Loucy (cell line): Measurements from ENCODE around the gene IGFBP4.

Source experiments
- H2AFZ ChIP-seq: fragments of 200-600 bp; sonication (generic); 2 replicates; pipeline ENCODE4 v1.6.0; 2016; ENCODE audit warnings: antibody characterized with exemption, mild to moderate bottlenecking, low read length, moderate library complexity
- H3F3A ChIP-seq: fragments of 200-600 bp; 2 replicates; pipeline ENCODE4 v1.6.0; 2016; ENCODE audit warnings: antibody characterized with exemption, low read depth, mild to moderate bottlenecking
- H3K27me3 ChIP-seq: fragments of 200-600 bp; sonication (generic); 2 replicates; pipeline ENCODE4 v1.6.1; 2014; ENCODE audit warnings: low read length, mild to moderate bottlenecking; ENCODE audit not compliant: insufficient read depth, poor library complexity, severe bottlenecking
- H3K36me3 ChIP-seq: fragments of 200-600 bp; sonication (generic); 2 replicates; pipeline ENCODE4 v1.6.1; 2016; ENCODE audit warnings: low read length; ENCODE audit not compliant: insufficient read depth
- H3K4me1 ChIP-seq: fragments of 200-600 bp; sonication (generic); 2 replicates; pipeline ENCODE4 v1.5.1; 2014; ENCODE audit warnings: low read length, mild to moderate bottlenecking; ENCODE audit not compliant: insufficient read depth, poor library complexity, severe bottlenecking
- H3K4me2 ChIP-seq: fragments of 200-600 bp; sonication (generic); 2 replicates; pipeline ENCODE4 v1.6.0; 2014; ENCODE audit warnings: antibody characterized with exemption, low read length, low read depth, mild to moderate bottlenecking; ENCODE audit not compliant: poor library complexity, severe bottlenecking
- H3K4me3 ChIP-seq: fragments of 200-600 bp; sonication (generic); 2 replicates; pipeline ENCODE4 v1.5.1; 2014; ENCODE audit warnings: low read length, mild to moderate bottlenecking, mixed read lengths; ENCODE audit not compliant: poor library complexity, severe bottlenecking
- H3K79me2 ChIP-seq: fragments of 200-600 bp; sonication (generic); 2 replicates; pipeline ENCODE4 v1.6.1; 2014; ENCODE audit warnings: low read length; ENCODE audit not compliant: insufficient read depth
- H3K9ac ChIP-seq: fragments of 200-600 bp; sonication (generic); 2 replicates; pipeline ENCODE4 v1.6.0; 2014; ENCODE audit warnings: mild to moderate bottlenecking, low read depth, low read length, moderate library complexity; ENCODE audit not compliant: poor library complexity, severe bottlenecking
- H3K9me2 ChIP-seq: fragments of 200-600 bp; sonication (generic); replicated peaks from 2 replicates; pipeline ENCODE4 v1.6.1; 2016; ENCODE audit warnings: low read depth, low read length, mixed read lengths
- H3K9me3 ChIP-seq: fragments of 200-600 bp; sonication (generic); 2 replicates; pipeline ENCODE4 v1.6.1; 2014; ENCODE audit warnings: mild to moderate bottlenecking, antibody characterized with exemption, low read length, low read depth; ENCODE audit not compliant: insufficient read depth
- H4K20me1 ChIP-seq: fragments of 200-600 bp; sonication (generic); 2 replicates; pipeline ENCODE4 v1.6.0; 2014; ENCODE audit warnings: antibody characterized with exemption, low read length, mild to moderate bottlenecking; ENCODE audit not compliant: insufficient read depth, poor library complexity, severe bottlenecking
- EZH2phosphoT487 ChIP-seq: fragments of 200-600 bp; IDR thresholded peaks from 2 replicates; pipeline ENCODE4 v1.6.1; 2018; ENCODE audit warnings: antibody characterized with exemption, mild to moderate bottlenecking, moderate library complexity, borderline replicate concordance
- TF ChIP-seq, protein P1 (sequence below): fragments of 200-600 bp; sonication (generic); conservative IDR thresholded peaks from 2 replicates; pipeline ENCODE4 v1.5.1; 2014; ENCODE audit warnings: mild to moderate bottlenecking, antibody characterized with exemption, low read length

IGFBP4 gene

DNA sequence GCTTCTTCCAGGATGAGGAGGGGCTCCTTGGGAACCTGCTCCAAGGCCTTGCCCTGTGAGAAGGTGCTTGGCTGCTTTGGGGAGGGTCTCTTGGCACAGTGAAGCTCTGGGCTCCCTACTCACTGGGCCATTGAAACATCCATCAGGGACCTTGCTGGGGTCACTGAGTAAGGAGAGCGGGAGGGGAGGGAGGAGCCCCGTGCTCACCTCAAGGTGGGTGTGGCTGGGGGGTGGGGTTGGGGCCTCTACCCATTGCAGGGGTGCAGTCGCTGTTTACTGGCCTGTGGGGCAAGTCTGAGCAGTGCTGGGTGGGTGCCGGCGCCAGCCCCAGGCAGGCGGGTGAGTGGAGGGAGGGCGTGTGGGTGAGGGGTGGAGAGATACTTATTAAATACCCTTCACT, 48.2 kb downstream of the IGFBP4 start:
- no peaks in the 10 kb centered on the region for H3K36me3 ChIP-seq
- no peaks in the 10 kb centered on the region for H4K20me1 ChIP-seq
- no peak overlapping the region for H2AFZ ChIP-seq
- TF ChIP-seq, protein P1, sequence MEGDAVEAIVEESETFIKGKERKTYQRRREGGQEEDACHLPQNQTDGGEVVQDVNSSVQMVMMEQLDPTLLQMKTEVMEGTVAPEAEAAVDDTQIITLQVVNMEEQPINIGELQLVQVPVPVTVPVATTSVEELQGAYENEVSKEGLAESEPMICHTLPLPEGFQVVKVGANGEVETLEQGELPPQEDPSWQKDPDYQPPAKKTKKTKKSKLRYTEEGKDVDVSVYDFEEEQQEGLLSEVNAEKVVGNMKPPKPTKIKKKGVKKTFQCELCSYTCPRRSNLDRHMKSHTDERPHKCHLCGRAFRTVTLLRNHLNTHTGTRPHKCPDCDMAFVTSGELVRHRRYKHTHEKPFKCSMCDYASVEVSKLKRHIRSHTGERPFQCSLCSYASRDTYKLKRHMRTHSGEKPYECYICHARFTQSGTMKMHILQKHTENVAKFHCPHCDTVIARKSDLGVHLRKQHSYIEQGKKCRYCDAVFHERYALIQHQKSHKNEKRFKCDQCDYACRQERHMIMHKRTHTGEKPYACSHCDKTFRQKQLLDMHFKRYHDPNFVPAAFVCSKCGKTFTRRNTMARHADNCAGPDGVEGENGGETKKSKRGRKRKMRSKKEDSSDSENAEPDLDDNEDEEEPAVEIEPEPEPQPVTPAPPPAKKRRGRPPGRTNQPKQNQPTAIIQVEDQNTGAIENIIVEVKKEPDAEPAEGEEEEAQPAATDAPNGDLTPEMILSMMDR = no peak
- no peak for TF ChIP-seq EZH2phosphoT487
- no peaks in the 10 kb centered on the region for H3K9me3 ChIP-seq
- H3K79me2 ChIP-seq = no peaks in the 10 kb centered on the region
- no peak overlapping the region for H3K9ac ChIP-seq
- no peak overlapping the region for H3K4me2 ChIP-seq
- H3K4me1 ChIP-seq = peaks cover 19% of the 10 kb centered on the region
- no peak overlapping the region for H3K4me3 ChIP-seq
- H3K27me3 ChIP-seq = no peaks in the 10 kb centered on the region
- no peaks in the 10 kb centered on the region for H3F3A ChIP-seq
- no peaks in the 10 kb centered on the region for H3K9me2 ChIP-seq

DNA sequence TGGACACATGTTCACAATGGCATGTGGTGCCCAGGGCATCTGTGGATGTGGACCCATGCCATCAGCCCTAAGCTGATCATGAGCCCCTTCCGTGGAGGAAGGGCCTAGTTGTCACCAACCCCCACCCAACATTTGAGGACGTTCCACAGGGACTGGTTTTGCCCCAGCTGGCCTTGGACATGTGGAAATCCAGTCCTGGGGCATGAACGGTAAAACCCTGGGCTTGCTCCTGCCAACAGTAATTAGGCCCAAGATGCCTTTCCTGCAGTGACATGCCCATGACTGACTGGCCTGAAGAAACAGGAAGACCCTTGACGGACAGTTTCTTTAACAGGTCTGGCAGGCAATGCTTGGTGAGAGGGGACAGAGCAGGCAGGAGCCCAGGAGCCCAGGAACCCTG, 50.4 kb downstream of the IGFBP4 start:
- Histone ChIP-seq H3K4me1 (peaks cover 19% of the 10 kb centered on the region), H3K4me3 (no peak overlapping the region), H3K9me2 (no peaks in the 10 kb centered on the region), H2AFZ (no peak overlapping the region; the same call in 1 of the 2 replicates), H3K9ac (no peak overlapping the region), H3K9me3 (no peaks in the 10 kb centered on the region), H3K4me2 (no peak overlapping the region), H3K79me2 (no peaks in the 10 kb centered on the region), H3K27me3 (no peaks in the 10 kb centered on the region), H4K20me1 (no peaks in the 10 kb centered on the region), H3F3A (no peaks in the 10 kb centered on the region), H3K36me3 (no peaks in the 10 kb centered on the region)
- TF ChIP-seq, protein P1 = no peak
- no peak for TF ChIP-seq EZH2phosphoT487

GRCh38 chr17:40495140-40495539, 51.9 kb downstream of the IGFBP4 start:
- Histone ChIP-seq H3K27me3 (no peaks in the 10 kb centered on the region), H4K20me1 (no peaks in the 10 kb centered on the region), H2AFZ (no peak overlapping the region), H3K9me3 (no peaks in the 10 kb centered on the region), H3K4me1 (peaks cover 14% of the 10 kb centered on the region), H3F3A (no peaks in the 10 kb centered on the region), H3K4me2 (no peak overlapping the region), H3K9me2 (no peaks in the 10 kb centered on the region), H3K9ac (no peak overlapping the region), H3K36me3 (no peaks in the 10 kb centered on the region), H3K79me2 (no peaks in the 10 kb centered on the region), H3K4me3 (no peak overlapping the region)
- TF ChIP-seq, protein P1 = no peak
- no peak for TF ChIP-seq EZH2phosphoT487
